SK-N-MC (cell line): Measurements from ENCODE around the gene PVRIG.
A peak's percentile ranks its signal among the peaks of the same experiment; 100 is the strongest.
"Not testable (repeated sequence)": the region's sequence is repeated elsewhere in the genome, so short reads cannot be mapped to it uniquely, and the experiment has no call there.

ENCODE experiments used
- DNase-seq: peaks from one replicate; pipeline ENCODE4 v3.0.0-alpha.2; 2011; ENCODE audit warnings: low read depth, low spot score
- H3K27ac ChIP-seq: fragments of 200-600 bp; sonication (generic); 2 replicates; pipeline ENCODE4 v1.5.1; 2016; ENCODE audit warnings: mixed run types
- H3K36me3 ChIP-seq: fragments of 200-600 bp; sonication (generic); 2 replicates; pipeline ENCODE4 v1.6.1; 2017; ENCODE audit warnings: antibody characterized with exemption, low read length, mixed read lengths; ENCODE audit not compliant: insufficient read depth
- H3K4me3 ChIP-seq: fragments of 200-600 bp; sonication (generic); 2 replicates; pipeline ENCODE4 v1.5.1; 2016
- H3K9ac ChIP-seq: fragments of 200-600 bp; sonication (generic); 2 replicates; pipeline ENCODE4 v1.8.0; 2017; ENCODE audit warnings: mixed run types, mixed read lengths; ENCODE audit not compliant: insufficient read length
- H3K9me3 ChIP-seq: fragments of 200-600 bp; sonication (generic); 2 replicates; pipeline ENCODE4 v1.6.1; 2017; ENCODE audit warnings: low read depth, mild to moderate bottlenecking, antibody characterized with exemption, low read length, moderate library complexity, mixed read lengths
- EZH2 ChIP-seq: fragments of 200-600 bp; sonication (generic); IDR thresholded peaks from one replicate; pipeline ENCODE4 v1.6.1; 2017; ENCODE audit warnings: antibody characterized with exemption
- FOXP2 ChIP-seq: optimal IDR thresholded peaks from 2 replicates; pipeline ENCODE3; 2011; ENCODE audit warnings: mild to moderate bottlenecking, moderate library complexity; ENCODE audit not compliant: insufficient read depth; ENCODE audit errors: extremely low read length, control extremely low read depth
- POLR2AphosphoS5 ChIP-seq: IDR thresholded peaks from 2 replicates; pipeline ENCODE4 v1.6.1; 2012; ENCODE audit warnings: mild to moderate bottlenecking, low read depth, low read length, borderline replicate concordance

Gene PVRIG

DNA sequence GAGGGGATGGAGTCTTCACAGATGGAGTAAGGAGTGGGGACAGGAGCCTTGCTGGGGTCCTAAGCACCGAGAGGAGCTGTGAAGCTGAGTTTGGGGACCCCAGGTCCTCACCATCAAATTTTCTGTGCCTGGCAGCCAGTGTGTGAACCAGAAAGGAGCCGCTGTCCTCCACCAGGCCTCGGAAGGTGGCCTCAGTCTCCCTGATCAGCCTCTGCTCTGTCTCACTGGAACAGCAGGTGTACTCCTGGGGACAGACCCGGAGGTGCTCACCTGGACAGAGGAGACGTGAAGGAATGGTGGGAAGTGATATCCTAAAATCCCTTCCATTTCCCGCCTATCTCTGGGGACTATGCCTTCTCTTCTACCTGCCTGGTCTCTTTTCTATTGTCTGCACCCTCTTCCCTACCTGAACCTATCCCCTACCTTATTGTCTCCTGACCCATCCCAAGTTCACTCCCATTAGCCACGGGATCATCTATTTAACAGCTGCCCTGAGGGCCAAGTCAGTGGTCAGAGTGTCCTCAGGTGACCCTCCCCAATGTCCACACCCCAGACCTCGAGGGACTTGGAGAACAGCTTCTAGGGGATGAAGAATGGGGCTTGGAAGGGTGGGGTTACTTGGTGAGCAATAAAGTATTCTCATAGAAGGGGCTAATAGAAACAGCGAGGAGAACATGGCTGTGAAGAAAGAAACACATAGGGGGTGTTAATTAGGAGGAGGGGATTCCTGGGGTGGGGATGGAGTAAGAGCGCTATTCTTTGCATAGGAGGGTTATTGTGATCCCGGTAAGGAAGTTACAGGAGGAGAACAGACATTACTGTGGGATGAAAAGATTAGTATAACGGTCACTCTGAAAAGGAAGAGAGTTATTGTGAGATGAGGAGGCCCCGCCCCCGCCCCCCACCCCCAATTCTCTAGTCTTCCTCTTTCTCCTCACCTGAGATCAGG lies 43.4 kb upstream of the PVRIG start:
- Histone ChIP-seq H3K36me3 (peaks cover 16% of the 10 kb centered on the region; the same call in 1 of the 2 replicates), H3K4me3 (peak overlapping the region; percentile 98), H3K27ac (no peak overlapping the region), H3K9me3 (no peaks in the 10 kb centered on the region), H3K9ac (peak overlapping the region; percentile 92)
- TF ChIP-seq EZH2 = no peak
- no peak for TF ChIP-seq FOXP2
- no peak for TF ChIP-seq POLR2AphosphoS5
- DNase-seq = no peak

DNA sequence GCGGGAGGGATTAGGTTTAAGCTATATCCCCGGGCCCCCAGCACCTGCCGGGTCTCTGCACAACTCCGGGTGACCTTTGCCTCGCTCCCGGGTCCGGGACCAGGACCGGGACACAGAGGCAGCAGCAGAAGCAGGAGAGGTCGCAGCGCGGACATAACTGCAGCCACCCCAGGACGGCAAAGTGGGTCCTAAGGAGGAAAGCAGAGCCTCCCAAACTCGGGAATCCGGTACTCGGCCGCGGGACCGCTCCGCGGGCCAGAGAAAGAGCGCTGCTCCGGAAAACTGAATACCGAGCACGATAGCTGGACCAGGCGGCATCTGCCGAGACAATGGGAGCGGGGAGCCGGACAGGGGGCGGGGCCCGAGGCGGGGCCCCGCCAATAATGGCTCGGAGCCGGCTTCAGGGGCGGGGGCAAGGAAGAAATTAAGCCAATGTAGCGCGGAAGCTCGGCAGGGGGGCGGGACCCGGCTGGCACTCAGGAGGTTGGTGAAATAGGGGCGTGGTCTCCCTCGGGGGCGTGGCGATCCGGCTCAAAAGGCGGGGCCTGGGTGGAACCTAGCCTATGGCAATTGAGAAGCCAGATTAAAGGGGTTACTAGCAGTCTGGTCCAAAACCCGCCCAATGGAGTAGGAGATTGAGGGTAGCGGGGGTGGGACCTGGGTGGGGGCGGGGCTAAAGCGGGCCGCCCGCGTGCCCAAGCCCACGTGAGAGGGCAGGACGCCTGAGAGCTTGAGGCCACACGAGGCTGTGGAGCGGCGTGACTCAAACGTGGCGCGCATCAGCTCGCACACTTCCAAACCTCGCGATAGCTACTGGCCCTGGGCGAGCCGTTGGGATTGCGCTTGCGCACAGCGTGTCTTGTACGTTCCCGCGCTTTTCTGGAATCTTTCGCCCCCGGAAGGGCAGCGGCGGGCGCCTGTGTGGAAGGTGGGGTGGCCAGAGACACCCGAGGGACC lies 42.4 kb upstream of the PVRIG start, which contains the start of the genes GPC2 and STAG3:
Gene GPC2 (minus strand): TSS at position 337 of the 957 bp plus-strand sequence. CDS start 182 bp downstream, at position 155.
Gene STAG3 (plus strand): TSS at position 874 of the 957 bp plus-strand sequence. CDS start 2,639 bp downstream, outside the sequence.
- Histone ChIP-seq H3K4me3 (peak within 1 kb of the TSS; percentile 98), H3K9ac (peak within 1 kb of the TSS; percentile 92), H3K27ac (peak within 1 kb of the TSS; percentile 49; the same call in 1 of the 2 replicates), H3K9me3 (no peaks in the 10 kb centered on the region), H3K36me3 (peaks cover 16% of the 10 kb centered on the region; the same call in 1 of the 2 replicates)
- DNase-seq = peak; percentile 81
- no peak for TF ChIP-seq FOXP2
- TF ChIP-seq POLR2AphosphoS5 = peak; percentile 86

DNA sequence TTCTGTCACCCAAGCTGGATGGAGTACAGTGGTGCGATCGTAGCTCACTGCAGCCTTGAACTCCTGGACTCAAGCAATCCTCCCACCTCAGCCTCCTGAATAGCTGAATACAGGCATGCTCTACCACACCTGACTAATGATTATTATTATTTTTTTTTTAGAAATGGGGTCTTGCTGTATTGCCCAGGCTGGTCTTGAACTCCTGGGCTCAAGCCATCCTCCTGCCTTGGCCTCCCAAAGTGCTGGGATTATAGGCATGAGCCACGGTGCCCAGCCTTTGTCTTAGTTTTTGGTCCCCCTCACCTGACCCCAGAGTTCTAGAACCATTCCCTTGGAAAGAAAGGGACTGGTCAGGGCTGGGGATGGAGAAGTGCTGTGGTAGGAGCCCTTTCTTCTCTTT lies 39.7 kb upstream of the PVRIG start:
- H3K9me3 ChIP-seq, H3K36me3 ChIP-seq, H3K9ac ChIP-seq, DNase-seq, H3K4me3 ChIP-seq, H3K27ac ChIP-seq: not testable (repeated sequence)

DNA sequence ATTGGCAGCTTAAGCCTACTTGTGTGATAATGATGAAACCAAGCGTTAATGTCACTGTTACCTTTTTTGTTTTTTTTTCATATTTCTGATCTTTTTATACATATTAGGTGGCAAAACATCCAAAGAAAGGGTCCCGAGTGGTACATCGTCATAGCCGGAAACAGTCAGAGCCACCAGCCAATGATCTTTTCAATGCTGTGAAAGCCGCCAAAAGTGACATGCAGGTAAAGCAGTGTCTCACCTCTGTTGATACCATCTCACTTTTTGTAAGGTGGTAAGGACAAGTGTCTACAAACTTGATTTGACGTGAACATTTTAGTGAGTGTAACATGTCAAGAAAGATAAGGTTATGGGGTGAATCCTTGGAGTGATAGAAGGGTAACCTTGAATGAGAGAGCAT lies 37.1 kb upstream of the PVRIG start:
- not testable (repeated sequence) for DNase-seq, H3K4me3 ChIP-seq, H3K36me3 ChIP-seq, H3K9ac ChIP-seq, H3K27ac ChIP-seq, H3K9me3 ChIP-seq

DNA sequence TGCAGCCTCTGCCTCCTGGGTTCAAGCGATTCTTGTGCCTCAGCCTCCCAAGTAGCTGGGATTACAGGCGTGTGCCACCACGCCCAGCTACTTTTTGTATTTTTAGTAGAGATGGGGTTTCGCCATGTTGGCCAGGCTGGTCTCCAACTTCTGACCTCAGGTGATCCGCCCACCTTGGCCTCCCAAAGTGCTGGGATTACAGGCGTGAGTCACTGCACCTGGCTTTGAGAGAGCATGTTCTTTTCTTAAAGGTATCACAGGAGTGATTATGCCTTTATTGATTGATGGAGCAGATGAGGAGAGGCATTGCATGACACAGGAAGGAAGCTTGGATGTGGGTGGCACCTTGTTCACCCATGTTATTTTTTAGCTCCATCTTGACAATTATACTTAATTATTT lies 36.7 kb upstream of the PVRIG start:
- H3K9ac ChIP-seq, H3K36me3 ChIP-seq, H3K9me3 ChIP-seq, H3K4me3 ChIP-seq, DNase-seq, H3K27ac ChIP-seq: not testable (repeated sequence)

DNA sequence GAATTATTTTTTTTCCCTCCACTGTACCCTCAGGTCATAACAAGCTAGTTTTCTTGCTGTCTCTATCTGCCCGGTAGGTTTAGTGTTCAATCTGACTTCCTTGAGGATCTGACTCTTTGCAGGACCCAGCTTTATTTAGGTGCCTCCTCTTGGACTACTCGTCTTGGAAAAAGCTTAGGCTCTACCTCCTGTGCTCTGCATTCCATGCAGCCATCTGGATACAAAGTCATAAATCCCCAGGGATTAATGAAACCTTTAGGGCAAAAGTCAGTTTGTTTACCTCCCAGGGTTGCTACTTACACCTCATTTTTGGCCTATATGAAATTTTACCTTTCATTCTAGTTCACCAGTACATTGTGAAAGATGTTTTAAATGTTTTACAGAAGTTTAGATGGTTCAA lies 34.0 kb upstream of the PVRIG start:
- Histone ChIP-seq H3K27ac (no peak overlapping the region), H3K9ac (no peak overlapping the region)

DNA sequence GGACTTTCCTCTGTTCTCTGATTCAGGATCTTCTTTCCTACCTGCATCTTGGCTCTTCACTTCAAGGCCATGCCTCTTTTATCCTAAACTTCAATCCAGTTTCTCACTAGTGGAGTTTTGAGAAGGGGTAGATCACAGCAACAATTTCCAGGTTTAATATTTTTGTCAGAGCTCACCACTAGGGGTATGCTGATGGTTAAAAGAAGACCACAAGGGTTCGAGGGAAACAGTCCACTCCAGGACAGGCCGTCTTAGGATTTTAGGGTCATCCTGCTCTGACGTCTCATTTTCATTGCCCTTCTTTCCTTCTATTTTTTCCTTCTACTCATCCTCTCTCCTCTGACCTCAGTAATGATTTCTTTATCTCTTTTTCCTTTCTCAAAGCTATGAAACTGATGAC lies 30.7 kb upstream of the PVRIG start:
- H3K4me3 ChIP-seq = no peak overlapping the region

More for the DNA sequence above, 34.0 kb upstream of the PVRIG start:
- no peak for DNase-seq
- Histone ChIP-seq H3K4me3 (no peak overlapping the region), H3K36me3 (no peaks in the 10 kb centered on the region), H3K9me3 (no peaks in the 10 kb centered on the region)
- TF ChIP-seq POLR2AphosphoS5 (no peak), EZH2 (no peak), FOXP2 (no peak)

DNA sequence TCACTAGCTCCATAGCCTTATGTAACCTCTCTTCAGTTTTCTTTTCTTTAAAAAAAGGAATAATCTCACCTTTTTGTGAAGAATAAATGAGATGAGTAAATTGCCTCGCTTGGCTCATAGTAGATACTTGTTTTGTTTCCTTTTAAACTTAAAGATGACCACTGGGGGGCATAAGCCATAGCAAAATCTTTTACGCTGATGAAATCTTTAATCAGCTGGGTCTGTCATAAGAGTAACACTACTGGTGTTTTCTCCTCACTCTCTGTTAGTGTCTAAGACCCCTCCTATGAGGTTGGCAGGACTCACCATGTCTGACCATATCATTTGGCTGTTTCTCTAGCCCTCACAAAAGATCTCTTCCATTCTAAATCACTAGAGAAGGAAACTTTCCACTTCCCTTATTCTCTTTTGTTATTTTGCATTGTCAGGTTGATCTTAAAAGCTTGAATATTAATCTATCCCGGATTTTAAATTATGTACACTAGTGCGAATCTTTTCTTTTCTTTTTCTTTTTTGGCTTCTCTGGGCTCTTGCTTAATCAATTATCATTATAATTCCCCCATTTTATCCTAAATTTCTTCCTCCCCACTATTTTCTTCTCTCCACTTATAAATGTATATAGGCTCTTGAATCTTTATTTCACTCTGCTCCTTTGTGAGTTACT lies 29.6 kb upstream of the PVRIG start:
- Histone ChIP-seq H3K9ac (peak overlapping the region; percentile 49), H3K36me3 (no peaks in the 10 kb centered on the region), H3K27ac (peak overlapping the region; percentile 27), H3K4me3 (no peak overlapping the region), H3K9me3 (no peaks in the 10 kb centered on the region)
- no peak for TF ChIP-seq EZH2
- no peak for DNase-seq

More for the DNA sequence above, 30.7 kb upstream of the PVRIG start:
- Histone ChIP-seq H3K9ac (no peak overlapping the region), H3K36me3 (no peaks in the 10 kb centered on the region), H3K9me3 (no peaks in the 10 kb centered on the region), H3K27ac (no peak overlapping the region)
- DNase-seq = no peak
- no peak for TF ChIP-seq EZH2
- TF ChIP-seq POLR2AphosphoS5 = no peak
- TF ChIP-seq FOXP2 = no peak
